Tibial nerve (tissue), 4 donors: ENCODE data around the gene DNAJC5G. TPM values are rescaled to one million over a fixed set of nuclear protein-coding genes. Genes with fewer than 3 reads are reported as not detected.

Experiments used
- DNase-seq, 2 donors: peaks; one replicate each; pipeline ENCODE4 v3.0.0-alpha.2; 2019; ENCODE audit warnings: low spot score in 2 of 2
- H3K27ac ChIP-seq, 4 donors: fragments of 200-600 bp; sonication (generic) in 3 of 4; one replicate each; pipeline ENCODE4 v1.5.1; 2017 to 2019; ENCODE audit warnings: mild to moderate bottlenecking in 1 of 4
- H3K27me3 ChIP-seq, 2 donors: fragments of 200-600 bp; sonication (generic) in 1 of 2; one replicate each; pipeline versions ENCODE4 v1.5.1 to v1.6.0; 2017 to 2019
- H3K36me3 ChIP-seq, 3 donors: fragments of 200-600 bp; sonication (generic); one replicate each; pipeline ENCODE4 v1.5.1; 2018 to 2019
- H3K4me1 ChIP-seq, 4 donors: fragments of 200-600 bp; sonication (generic) in 3 of 4; one replicate each; pipeline ENCODE4 v1.5.1; 2017 to 2019
- H3K4me3 ChIP-seq, 4 donors: fragments of 200-600 bp; sonication (generic) in 3 of 4; one replicate each; pipeline ENCODE4 v1.5.1; 2017 to 2019; ENCODE audit warnings: mild to moderate bottlenecking in 1 of 4, moderate library complexity in 1 of 4
- H3K9me3 ChIP-seq, 4 donors: fragments of 200-600 bp; sonication (generic) in 3 of 4; one replicate each; pipeline ENCODE4 v1.5.1; 2017 to 2019
- CTCF ChIP-seq, 5 experiments: fragments of 200-600 bp in 3 of 5; fragments of 450-650 bp in 2 of 5; sonication (generic) in 3 of 5; IDR thresholded peaks; one replicate each; pipeline ENCODE4 v1.5.1; 2016 to 2019; ENCODE audit warnings: antibody characterized with exemption in 5 of 5, mild to moderate bottlenecking in 3 of 5, moderate library complexity in 2 of 5
- EP300 ChIP-seq, 2 donors: sonication (generic); formaldehyde crosslinking; IDR thresholded peaks; one replicate each; pipeline ENCODE4 v1.6.1; 2017; ENCODE audit warnings: antibody characterized with exemption in 2 of 2, mild to moderate bottlenecking in 1 of 2
- POLR2A ChIP-seq, 2 donors: fragments of 450-650 bp; IDR thresholded peaks; one replicate each; pipeline ENCODE4 v1.6.1; 2017; ENCODE audit warnings: antibody characterized with exemption in 2 of 2, mild to moderate bottlenecking in 2 of 2, moderate library complexity in 2 of 2
- WGBS, 2 donors: methylation state at CpG; one replicate each; pipeline ENCODE4 v1.1.5; 2018; 5-methylcytosine and 5-hydroxymethylcytosine counted together
- total RNA-seq, 4 donors: library from RNA; depleted of rRNA; stranded (reverse); fragments of >200 nt; gene quantifications; one replicate each; pipeline ENCODE4 v1.1.0, GENCODE V29; 2016

The DNAJC5G gene
- total RNA-seq = 1 to 10 TPM in 1 of 4 donors, not detected in 3; 2.5 TPM

GRCh38 chr2:27275211-27276150, at the start of gene DNAJC5G:
TSS of gene DNAJC5G (plus strand) at chr2:27275433. CDS start at chr2:27276729, 1,296 bp downstream.
- TF ChIP-seq EP300 (IDR thresholded peaks at IDR 0.05) = no peak
- TF ChIP-seq CTCF (IDR thresholded peaks at IDR 0.05) = no peak
- no peak for TF ChIP-seq POLR2A (IDR thresholded peaks at IDR 0.05)
- WGBS, 2 donors = 77 to 79% methylated on average over 38 to 39 of the region's 39 CpGs
- Histone ChIP-seq H3K4me1 (peaks cover 0 to 8% (median 0%) of the 10 kb centered on the region in 4 donors), H3K9me3 (no peaks in the 10 kb centered on the region), H3K36me3 (no peaks in the 10 kb centered on the region), H3K27me3 (peaks cover 0 to 18% of the 10 kb centered on the region in 2 donors), H3K27ac (no peak within 1 kb of the TSS), H3K4me3 (no peak within 1 kb of the TSS)
- DNase-seq = no peak

- TF ChIP-seq EP300 (IDR thresholded peaks at IDR 0.05) = no peak
- no peak for TF ChIP-seq POLR2A (IDR thresholded peaks at IDR 0.05)
- no peak for TF ChIP-seq CTCF (IDR thresholded peaks at IDR 0.05)
- WGBS, 2 donors = 92 to 94% methylated on average over 9 of the region's 9 CpGs
- Histone ChIP-seq H3K27me3 (no peaks in the 10 kb centered on the region), H3K27ac (no peak overlapping the region), H3K4me3 (no peak overlapping the region), H3K4me1 (no peaks in the 10 kb centered on the region), H3K36me3 (peaks cover 0 to 97% (median 26%) of the 10 kb centered on the region in 3 donors), H3K9me3 (no peaks in the 10 kb centered on the region)
- DNase-seq = no peak
These were observed 49.7 kb upstream of the DNAJC5G start for GRCh38 chr2:27225526-27225925.

GRCh38 chr2:27227501-27227900, 47.7 kb upstream of the DNAJC5G start:
- DNase-seq = no peak
- Histone ChIP-seq H3K4me3 (no peak overlapping the region), H3K27me3 (no peaks in the 10 kb centered on the region), H3K4me1 (no peaks in the 10 kb centered on the region), H3K36me3 (peaks cover 0 to 100% (median 39%) of the 10 kb centered on the region in 3 donors), H3K9me3 (no peaks in the 10 kb centered on the region), H3K27ac (no peak overlapping the region)
- WGBS, 2 donors = 67 to 68% methylated on average over 2 of the region's 2 CpGs
- TF ChIP-seq CTCF (IDR thresholded peaks at IDR 0.05) (no peak), EP300 (IDR thresholded peaks at IDR 0.05) (no peak), POLR2A (IDR thresholded peaks at IDR 0.05) (no peak)

- Histone ChIP-seq H3K4me3 (no peak overlapping the region), H3K27me3 (no peaks in the 10 kb centered on the region), H3K36me3 (peaks cover 0 to 100% (median 41%) of the 10 kb centered on the region in 3 donors), H3K4me1 (no peaks in the 10 kb centered on the region), H3K9me3 (no peaks in the 10 kb centered on the region), H3K27ac (no peak overlapping the region)
- WGBS, 2 donors = 94 to 95% methylated on average over 13 of the region's 13 CpGs
- no peak for TF ChIP-seq POLR2A (IDR thresholded peaks at IDR 0.05)
- no peak for TF ChIP-seq EP300 (IDR thresholded peaks at IDR 0.05)
- no peak for TF ChIP-seq CTCF (IDR thresholded peaks at IDR 0.05)
- no peak for DNase-seq
These were observed 43.3 kb upstream of the DNAJC5G start for GRCh38 chr2:27231921-27232320.

GRCh38 chr2:27233341-27233740, 41.9 kb upstream of the DNAJC5G start:
- DNase-seq = no peak
- H3K27me3 ChIP-seq = no peaks in the 10 kb centered on the region
- H3K4me1 ChIP-seq = no peaks in the 10 kb centered on the region
- H3K36me3 ChIP-seq = peaks cover 0 to 100% (median 51%) of the 10 kb centered on the region in 3 donors
- 93 to 95% methylated on average over 11 to 12 of the region's 14 CpGs for WGBS, 2 donors
- no peaks in the 10 kb centered on the region for H3K9me3 ChIP-seq
- H3K27ac ChIP-seq = no peak overlapping the region
- TF ChIP-seq POLR2A (IDR thresholded peaks at IDR 0.05) (no peak), EP300 (IDR thresholded peaks at IDR 0.05) (no peak), CTCF (IDR thresholded peaks at IDR 0.05) (no peak)
- no peak overlapping the region for H3K4me3 ChIP-seq
